GM12878 (cell line): ENCODE results near the gene LYPLAL1.

Experiments used
- CBFB ChIP-seq: IDR thresholded peaks from 2 replicates; pipeline ENCODE4 v1.6.1; 2016; ENCODE audit warnings: antibody characterized with exemption, low read depth
- CBX5 ChIP-seq: sonication (generic); IDR thresholded peaks from 2 replicates; pipeline ENCODE4 v1.6.1; 2016; ENCODE audit warnings: low read depth, moderate library complexity, mild to moderate bottlenecking, inconsistent platforms
- EED ChIP-seq: sonication (generic); IDR thresholded peaks from 2 replicates; pipeline ENCODE4 v1.6.1; 2016; ENCODE audit warnings: antibody characterized with exemption, low read depth
- EP300 ChIP-seq, 2 experiments: fragments of 150-350 bp in 1 of 2; IDR thresholded peaks; 2 replicates each; pipeline ENCODE4 v1.6.1; 2011 to 2012; ENCODE audit warnings: low read depth in 2 of 2, low read length in 2 of 2, borderline replicate concordance in 1 of 2, improper control_type of control experiment in 1 of 2, inconsistent platforms in 1 of 2; ENCODE audit not compliant: control insufficient read depth in 1 of 2
- EZH2 ChIP-seq: IDR thresholded peaks from 2 replicates; pipeline ENCODE4 v1.6.1; 2012; ENCODE audit warnings: low read depth, mild to moderate bottlenecking, control low read depth, inconsistent platforms, low read length, borderline replicate concordance; ENCODE audit not compliant: control insufficient read depth
- GABPA ChIP-seq: IDR thresholded peaks from 2 replicates; pipeline ENCODE4 v1.6.1; 2014; ENCODE audit warnings: antibody characterized with exemption, low read depth, mild to moderate bottlenecking, inconsistent platforms
- KDM1A ChIP-seq: fragments of 200-600 bp; sonication (generic); IDR thresholded peaks from 2 replicates; pipeline ENCODE4 v1.6.1; 2016; ENCODE audit warnings: borderline replicate concordance
- POLR2A ChIP-seq: IDR thresholded peaks from 2 replicates; pipeline ENCODE4 v1.6.1; 2011; ENCODE audit warnings: low read depth, mild to moderate bottlenecking, low read length
- POLR2AphosphoS5 ChIP-seq: IDR thresholded peaks from 2 replicates; pipeline ENCODE4 v1.6.1; 2011; ENCODE audit warnings: mild to moderate bottlenecking, low read length, inconsistent platforms
- TF ChIP-seq, protein P1 (sequence below): fragments of 450-650 bp; IDR thresholded peaks from 2 replicates; pipeline ENCODE4 v1.6.1; 2017; ENCODE audit warnings: mild to moderate bottlenecking, low read depth, inconsistent platforms; ENCODE audit not compliant: poor library complexity, severe bottlenecking
- TF ChIP-seq, protein P2 (sequence below), 3 experiments: IDR thresholded peaks in 2 of 3; conservative IDR thresholded peaks in 1 of 3; 2 replicates each; pipeline ENCODE4 v1.5.1; 2011; ENCODE audit warnings: low read depth in 3 of 3, low read length in 3 of 3, mild to moderate bottlenecking in 3 of 3, control low read depth in 2 of 3, moderate library complexity in 2 of 3, inconsistent platforms in 1 of 3, mixed read lengths in 1 of 3; ENCODE audit not compliant: control insufficient read depth in 2 of 3, insufficient read depth in 1 of 3; ENCODE audit errors: extremely low read depth in 1 of 3
- TF ChIP-seq, protein P3 (sequence below): IDR thresholded peaks from 2 replicates; pipeline ENCODE4 v1.6.1; 2012; ENCODE audit warnings: low read length, inconsistent platforms
- TF ChIP-seq, protein P4 (sequence below): IDR thresholded peaks from 2 replicates; pipeline ENCODE4 v1.6.1; 2012; ENCODE audit warnings: mild to moderate bottlenecking, low read depth, low read length

DNA sequence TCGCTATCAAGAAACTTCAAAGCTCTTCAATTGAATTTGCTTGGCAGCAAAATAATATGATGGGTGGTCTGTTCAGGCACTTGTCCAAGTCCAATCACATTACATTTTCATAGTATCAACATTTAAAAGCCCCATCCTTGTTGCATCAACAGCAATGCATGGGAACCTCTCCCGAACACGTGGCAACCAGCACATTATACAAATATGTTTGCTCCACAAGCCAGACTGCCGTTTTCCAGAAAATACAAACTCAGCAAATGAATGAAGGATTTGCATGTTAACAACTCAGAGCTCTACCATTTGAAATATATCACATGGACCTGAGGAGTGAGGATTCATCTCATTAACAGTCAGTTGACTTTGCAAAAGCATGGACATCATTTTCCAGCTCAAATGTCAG, 20.0 kb upstream of the LYPLAL1 start:
- TF ChIP-seq, protein P1, sequence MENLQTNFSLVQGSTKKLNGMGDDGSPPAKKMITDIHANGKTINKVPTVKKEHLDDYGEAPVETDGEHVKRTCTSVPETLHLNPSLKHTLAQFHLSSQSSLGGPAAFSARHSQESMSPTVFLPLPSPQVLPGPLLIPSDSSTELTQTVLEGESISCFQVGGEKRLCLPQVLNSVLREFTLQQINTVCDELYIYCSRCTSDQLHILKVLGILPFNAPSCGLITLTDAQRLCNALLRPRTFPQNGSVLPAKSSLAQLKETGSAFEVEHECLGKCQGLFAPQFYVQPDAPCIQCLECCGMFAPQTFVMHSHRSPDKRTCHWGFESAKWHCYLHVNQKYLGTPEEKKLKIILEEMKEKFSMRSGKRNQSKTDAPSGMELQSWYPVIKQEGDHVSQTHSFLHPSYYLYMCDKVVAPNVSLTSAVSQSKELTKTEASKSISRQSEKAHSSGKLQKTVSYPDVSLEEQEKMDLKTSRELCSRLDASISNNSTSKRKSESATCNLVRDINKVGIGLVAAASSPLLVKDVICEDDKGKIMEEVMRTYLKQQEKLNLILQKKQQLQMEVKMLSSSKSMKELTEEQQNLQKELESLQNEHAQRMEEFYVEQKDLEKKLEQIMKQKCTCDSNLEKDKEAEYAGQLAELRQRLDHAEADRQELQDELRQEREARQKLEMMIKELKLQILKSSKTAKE, result no peak
- TF ChIP-seq KDM1A, result no peak
- TF ChIP-seq, protein P2, sequence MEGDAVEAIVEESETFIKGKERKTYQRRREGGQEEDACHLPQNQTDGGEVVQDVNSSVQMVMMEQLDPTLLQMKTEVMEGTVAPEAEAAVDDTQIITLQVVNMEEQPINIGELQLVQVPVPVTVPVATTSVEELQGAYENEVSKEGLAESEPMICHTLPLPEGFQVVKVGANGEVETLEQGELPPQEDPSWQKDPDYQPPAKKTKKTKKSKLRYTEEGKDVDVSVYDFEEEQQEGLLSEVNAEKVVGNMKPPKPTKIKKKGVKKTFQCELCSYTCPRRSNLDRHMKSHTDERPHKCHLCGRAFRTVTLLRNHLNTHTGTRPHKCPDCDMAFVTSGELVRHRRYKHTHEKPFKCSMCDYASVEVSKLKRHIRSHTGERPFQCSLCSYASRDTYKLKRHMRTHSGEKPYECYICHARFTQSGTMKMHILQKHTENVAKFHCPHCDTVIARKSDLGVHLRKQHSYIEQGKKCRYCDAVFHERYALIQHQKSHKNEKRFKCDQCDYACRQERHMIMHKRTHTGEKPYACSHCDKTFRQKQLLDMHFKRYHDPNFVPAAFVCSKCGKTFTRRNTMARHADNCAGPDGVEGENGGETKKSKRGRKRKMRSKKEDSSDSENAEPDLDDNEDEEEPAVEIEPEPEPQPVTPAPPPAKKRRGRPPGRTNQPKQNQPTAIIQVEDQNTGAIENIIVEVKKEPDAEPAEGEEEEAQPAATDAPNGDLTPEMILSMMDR (IDR thresholded peaks at IDR 0.05 in 2 of 3, conservative IDR thresholded peaks at IDR 0.05 in 1 of 3; ENCODE audit: control insufficient read depth in 2 of 3, extremely low read depth in 1 of 3, insufficient read depth in 1 of 3, low read depth in 3 of 3, low read length in 3 of 3), result no peak
- no peak for TF ChIP-seq EP300 (IDR thresholded peaks at IDR 0.05; ENCODE audit: borderline replicate concordance in 1 of 2, control insufficient read depth in 1 of 2, low read depth in 2 of 2, low read length in 2 of 2)
- TF ChIP-seq, protein P3, sequence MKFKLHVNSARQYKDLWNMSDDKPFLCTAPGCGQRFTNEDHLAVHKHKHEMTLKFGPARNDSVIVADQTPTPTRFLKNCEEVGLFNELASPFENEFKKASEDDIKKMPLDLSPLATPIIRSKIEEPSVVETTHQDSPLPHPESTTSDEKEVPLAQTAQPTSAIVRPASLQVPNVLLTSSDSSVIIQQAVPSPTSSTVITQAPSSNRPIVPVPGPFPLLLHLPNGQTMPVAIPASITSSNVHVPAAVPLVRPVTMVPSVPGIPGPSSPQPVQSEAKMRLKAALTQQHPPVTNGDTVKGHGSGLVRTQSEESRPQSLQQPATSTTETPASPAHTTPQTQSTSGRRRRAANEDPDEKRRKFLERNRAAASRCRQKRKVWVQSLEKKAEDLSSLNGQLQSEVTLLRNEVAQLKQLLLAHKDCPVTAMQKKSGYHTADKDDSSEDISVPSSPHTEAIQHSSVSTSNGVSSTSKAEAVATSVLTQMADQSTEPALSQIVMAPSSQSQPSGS, result no peak
- no peak for TF ChIP-seq GABPA
- no peak for TF ChIP-seq EED
- no peak for TF ChIP-seq CBFB
- TF ChIP-seq, protein P4, sequence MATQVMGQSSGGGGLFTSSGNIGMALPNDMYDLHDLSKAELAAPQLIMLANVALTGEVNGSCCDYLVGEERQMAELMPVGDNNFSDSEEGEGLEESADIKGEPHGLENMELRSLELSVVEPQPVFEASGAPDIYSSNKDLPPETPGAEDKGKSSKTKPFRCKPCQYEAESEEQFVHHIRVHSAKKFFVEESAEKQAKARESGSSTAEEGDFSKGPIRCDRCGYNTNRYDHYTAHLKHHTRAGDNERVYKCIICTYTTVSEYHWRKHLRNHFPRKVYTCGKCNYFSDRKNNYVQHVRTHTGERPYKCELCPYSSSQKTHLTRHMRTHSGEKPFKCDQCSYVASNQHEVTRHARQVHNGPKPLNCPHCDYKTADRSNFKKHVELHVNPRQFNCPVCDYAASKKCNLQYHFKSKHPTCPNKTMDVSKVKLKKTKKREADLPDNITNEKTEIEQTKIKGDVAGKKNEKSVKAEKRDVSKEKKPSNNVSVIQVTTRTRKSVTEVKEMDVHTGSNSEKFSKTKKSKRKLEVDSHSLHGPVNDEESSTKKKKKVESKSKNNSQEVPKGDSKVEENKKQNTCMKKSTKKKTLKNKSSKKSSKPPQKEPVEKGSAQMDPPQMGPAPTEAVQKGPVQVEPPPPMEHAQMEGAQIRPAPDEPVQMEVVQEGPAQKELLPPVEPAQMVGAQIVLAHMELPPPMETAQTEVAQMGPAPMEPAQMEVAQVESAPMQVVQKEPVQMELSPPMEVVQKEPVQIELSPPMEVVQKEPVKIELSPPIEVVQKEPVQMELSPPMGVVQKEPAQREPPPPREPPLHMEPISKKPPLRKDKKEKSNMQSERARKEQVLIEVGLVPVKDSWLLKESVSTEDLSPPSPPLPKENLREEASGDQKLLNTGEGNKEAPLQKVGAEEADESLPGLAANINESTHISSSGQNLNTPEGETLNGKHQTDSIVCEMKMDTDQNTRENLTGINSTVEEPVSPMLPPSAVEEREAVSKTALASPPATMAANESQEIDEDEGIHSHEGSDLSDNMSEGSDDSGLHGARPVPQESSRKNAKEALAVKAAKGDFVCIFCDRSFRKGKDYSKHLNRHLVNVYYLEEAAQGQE, result no peak
- TF ChIP-seq CBX5, result no peak
- no peak for TF ChIP-seq POLR2A
- TF ChIP-seq POLR2AphosphoS5, result no peak
- no peak for TF ChIP-seq EZH2
